ENCODE data around the gene TXNDC11. TPM values are rescaled to one million over a fixed set of nuclear protein-coding genes. Genes with fewer than 3 reads are reported as not detected.

TXNDC11 gene
- total RNA-seq, 6 donors from 2014 or later: 81.2 to 148 (median 117) TPM

- TF ChIP-seq EP300 (IDR thresholded peaks at IDR 0.05) (no peak), POLR2AphosphoS5 (IDR thresholded peaks at IDR 0.05) (no peak), POLR2A (IDR thresholded peaks at IDR 0.05) (no peak), CTCF (IDR thresholded peaks at IDR 0.05) (no peak)
- H3K36me3 ChIP-seq: peaks cover 17 to 84% (median 68%) of the 10 kb centered on the region in 4 donors
- 81 to 86% methylated on average over 1 of the region's 1 CpG for WGBS, 2 donors
These were observed 54.2 kb downstream of the TXNDC11 start for GRCh38 chr16:11688520-11688886.

GRCh38 chr16:11687601-11688519, 54.8 kb downstream of the TXNDC11 start:
- no peak for ATAC-seq (ENCODE audit: low FRiP score in 2 of 2)
- TF ChIP-seq CTCF (IDR thresholded peaks at IDR 0.05) (no peak), EP300 (IDR thresholded peaks at IDR 0.05) (no peak), POLR2AphosphoS5 (IDR thresholded peaks at IDR 0.05) (no peak), POLR2A (IDR thresholded peaks at IDR 0.05) (no peak)
- Histone ChIP-seq H3K36me3 (peaks cover 18 to 86% (median 69%) of the 10 kb centered on the region in 4 donors), H3K4me3 (no peak overlapping the region), H3K9me3 (no peaks in the 10 kb centered on the region), H3K27me3 (no peaks in the 10 kb centered on the region), H3K27ac (no peak overlapping the region), H3K4me1 (peaks cover 0 to 19% (median 9%) of the 10 kb centered on the region in 4 donors)
- WGBS, 2 donors: 90% methylated on average over 13 of the region's 13 CpGs
- no peak for DNase-seq

More at GRCh38 chr16:11688520-11688886, 54.2 kb downstream of the TXNDC11 start:
- DNase-seq (no peak), ATAC-seq (ENCODE audit: low FRiP score in 2 of 2) (no peak)
- H3K4me1 ChIP-seq: peaks cover 0 to 19% (median 9%) of the 10 kb centered on the region in 4 donors
- H3K27me3 ChIP-seq: no peaks in the 10 kb centered on the region
- no peaks in the 10 kb centered on the region for H3K9me3 ChIP-seq
- no peak overlapping the region for H3K4me3 ChIP-seq
- no peak overlapping the region for H3K27ac ChIP-seq

GRCh38 chr16:11686713-11687380, 55.8 kb downstream of the TXNDC11 start:
- no peak overlapping the region for H3K4me3 ChIP-seq
- H3K27me3 ChIP-seq: no peaks in the 10 kb centered on the region
- peaks cover 24 to 86% (median 62%) of the 10 kb centered on the region in 4 donors for H3K36me3 ChIP-seq
- no peak overlapping the region for H3K27ac ChIP-seq
- H3K9me3 ChIP-seq: no peaks in the 10 kb centered on the region
- DNase-seq (no peak), ATAC-seq (ENCODE audit: low FRiP score in 2 of 2) (no peak)
- peaks cover 5 to 26% (median 16%) of the 10 kb centered on the region in 4 donors for H3K4me1 ChIP-seq
- TF ChIP-seq EP300 (IDR thresholded peaks at IDR 0.05) (no peak), POLR2AphosphoS5 (IDR thresholded peaks at IDR 0.05) (no peak), CTCF (IDR thresholded peaks at IDR 0.05) (no peak), POLR2A (IDR thresholded peaks at IDR 0.05) (no peak)
- 77 to 87% methylated on average over 6 of the region's 6 CpGs for WGBS, 2 donors

- no peak for DNase-seq
- H3K27ac ChIP-seq: no peak overlapping the region
These were observed 56.6 kb downstream of the TXNDC11 start for GRCh38 chr16:11685844-11686618.

More at GRCh38 chr16:11685844-11686618, 56.6 kb downstream of the TXNDC11 start:
- H3K36me3 ChIP-seq: peaks cover 17 to 83% (median 53%) of the 10 kb centered on the region in 4 donors
- H3K4me3 ChIP-seq: no peak overlapping the region
- no peak for TF ChIP-seq POLR2AphosphoS5 (IDR thresholded peaks at IDR 0.05)
- no peak for TF ChIP-seq CTCF (IDR thresholded peaks at IDR 0.05)
- TF ChIP-seq POLR2A (IDR thresholded peaks at IDR 0.05): no peak
- TF ChIP-seq EP300 (IDR thresholded peaks at IDR 0.05): no peak
- WGBS, 2 donors: 82 to 84% methylated on average over 9 of the region's 9 CpGs
- H3K4me1 ChIP-seq: peaks cover 13 to 35% (median 24%) of the 10 kb centered on the region in 4 donors
- H3K9me3 ChIP-seq: no peaks in the 10 kb centered on the region
- H3K27me3 ChIP-seq: no peaks in the 10 kb centered on the region
- ATAC-seq (ENCODE audit: low FRiP score in 2 of 2): no peak

Measured in upper lobe of left lung (tissue), 6 donors.